Fibroblast of lung (primary cell): ENCODE measurements around the gene EYS.

Experiments
- CTCF ChIP-seq, 2 donors: IDR thresholded peaks in 1 of 2; conservative IDR thresholded peaks in 1 of 2; 1 replicate in 1 of 2; 2 replicates in 1 of 2; pipeline ENCODE4 v1.5.1; 2011 to 2012; ENCODE audit warnings: low read length in 2 of 2, control low read depth in 1 of 2, inconsistent platforms in 1 of 2, low read depth in 1 of 2, mild to moderate bottlenecking in 1 of 2
- EZH2 ChIP-seq: IDR thresholded peaks from 2 replicates; pipeline ENCODE4 v1.5.1; 2012; ENCODE audit warnings: low read length, control low read depth, mild to moderate bottlenecking; ENCODE audit errors: missing control alignments

GRCh38 chr6:63839485-63839884 is 1867.5 kb downstream of the EYS start:
- TF ChIP-seq CTCF (conservative IDR thresholded peaks at IDR 0.05 in 1 of 2, IDR thresholded peaks at IDR 0.05 in 1 of 2; ENCODE audit: low read depth in 1 of 2, low read length in 2 of 2) (no peak), EZH2 (no peak)
